ENCODE measurements around the gene OXGR1. TPM values are rescaled to one million over a fixed set of nuclear protein-coding genes. Genes with fewer than 3 reads are reported as not detected.

The OXGR1 gene
- polyA plus RNA-seq, 3 donors, result 3.8 to 5.5 (median 5.4) TPM

GRCh38 chr13:96966415-96967102, 27.7 kb downstream of the OXGR1 start:
- no peak for DNase-seq (ENCODE audit: low read depth in 3 of 3, low spot score in 2 of 3)

- DNase-seq (ENCODE audit: low read depth in 3 of 3, low spot score in 2 of 3), result no peak
Observed at GRCh38 chr13:96963786-96964475, 30.3 kb downstream of the OXGR1 start.

GRCh38 chr13:96960379-96960778, 33.9 kb downstream of the OXGR1 start:
- no peak for DNase-seq (ENCODE audit: low read depth in 3 of 3, low spot score in 2 of 3)

GRCh38 chr13:96958286-96958891, 35.9 kb downstream of the OXGR1 start:
- DNase-seq (ENCODE audit: low read depth in 3 of 3, low spot score in 2 of 3), result peak; percentile 10 to 26 (median 23)

- no peak for DNase-seq (ENCODE audit: low read depth in 3 of 3, low spot score in 2 of 3)
Observed at GRCh38 chr13:96952595-96952994, 41.7 kb downstream of the OXGR1 start.

- DNase-seq (ENCODE audit: low read depth in 3 of 3, low spot score in 2 of 3), result no peak
Observed at GRCh38 chr13:96948127-96948526, 46.1 kb downstream of the OXGR1 start.

GRCh38 chr13:96947343-96947910, 46.8 kb downstream of the OXGR1 start:
- DNase-seq (ENCODE audit: low read depth in 3 of 3, low spot score in 2 of 3), result no peak

- no peak for DNase-seq (ENCODE audit: low read depth in 3 of 3, low spot score in 2 of 3)
Observed at GRCh38 chr13:96946709-96947311, 47.5 kb downstream of the OXGR1 start.

- DNase-seq (ENCODE audit: low read depth in 3 of 3, low spot score in 2 of 3), result no peak
Observed at GRCh38 chr13:96940961-96941360, 53.3 kb downstream of the OXGR1 start.

- no peak for DNase-seq (ENCODE audit: low read depth in 3 of 3, low spot score in 2 of 3)
Observed at GRCh38 chr13:96935901-96936300, 58.4 kb downstream of the OXGR1 start.

Other genes starting within 250 kb of the OXGR1 start
- 10 to 100 TPM; 59.2 to 63.0 (median 62.4) TPM for gene MBNL2, start 227.9 kb upstream of the OXGR1 start, polyA plus RNA-seq (ENCODE audit: insufficient read length in 3 of 3)